ENCODE results near the gene RAP1GAP2. TPM values are rescaled to one million over a fixed set of nuclear protein-coding genes. Genes with fewer than 3 reads are reported as not detected.

Gene RAP1GAP2
- total RNA-seq, 1 donor, result 29.3 TPM

GRCh38 chr17:2851615-2852014, 55.4 kb downstream of the RAP1GAP2 start:
- H3K27me3 ChIP-seq (ENCODE audit: insufficient read depth, low read length), result peaks cover 19% of the 10 kb centered on the region
- peaks cover 58% of the 10 kb centered on the region for H3K4me1 ChIP-seq (ENCODE audit: insufficient read depth, low read length)
- H3K9me3 ChIP-seq (ENCODE audit: low read depth, low read length), result no peaks in the 10 kb centered on the region
- no peak overlapping the region for H3K4me3 ChIP-seq (ENCODE audit: low read length)

DNA sequence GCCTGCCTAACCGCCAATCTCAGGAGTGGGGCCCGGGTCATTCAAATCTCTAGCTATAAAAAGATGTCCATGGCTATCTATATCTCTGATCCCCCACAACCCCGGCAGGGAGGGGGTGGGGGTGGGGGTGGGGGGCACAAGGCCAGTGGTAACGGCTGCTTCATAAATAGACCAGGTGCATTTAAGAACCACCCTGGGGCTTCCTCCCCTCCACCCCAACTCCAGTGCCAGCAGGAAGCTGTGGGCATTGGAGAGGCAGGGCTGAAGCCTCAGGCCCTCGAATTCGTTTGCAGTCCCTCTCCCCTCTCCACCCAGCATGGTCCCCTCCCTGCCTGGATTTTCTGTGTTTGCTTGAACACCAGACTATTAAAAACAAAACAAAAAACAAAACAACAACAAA, 56.0 kb downstream of the RAP1GAP2 start:
- H3K27me3 ChIP-seq (ENCODE audit: insufficient read depth, low read length), result peaks cover 19% of the 10 kb centered on the region
- no peaks in the 10 kb centered on the region for H3K9me3 ChIP-seq (ENCODE audit: low read depth, low read length)
- peaks cover 55% of the 10 kb centered on the region for H3K4me1 ChIP-seq (ENCODE audit: insufficient read depth, low read length)
- no peak overlapping the region for H3K4me3 ChIP-seq (ENCODE audit: low read length)

GRCh38 chr17:2852729-2853282, 56.6 kb downstream of the RAP1GAP2 start:
- Histone ChIP-seq H3K27me3 (ENCODE audit: insufficient read depth, low read length) (peaks cover 19% of the 10 kb centered on the region), H3K4me3 (ENCODE audit: low read length) (peak overlapping the region; percentile 19), H3K9me3 (ENCODE audit: low read depth, low read length) (no peaks in the 10 kb centered on the region), H3K4me1 (ENCODE audit: insufficient read depth, low read length) (peaks cover 49% of the 10 kb centered on the region)

DNA sequence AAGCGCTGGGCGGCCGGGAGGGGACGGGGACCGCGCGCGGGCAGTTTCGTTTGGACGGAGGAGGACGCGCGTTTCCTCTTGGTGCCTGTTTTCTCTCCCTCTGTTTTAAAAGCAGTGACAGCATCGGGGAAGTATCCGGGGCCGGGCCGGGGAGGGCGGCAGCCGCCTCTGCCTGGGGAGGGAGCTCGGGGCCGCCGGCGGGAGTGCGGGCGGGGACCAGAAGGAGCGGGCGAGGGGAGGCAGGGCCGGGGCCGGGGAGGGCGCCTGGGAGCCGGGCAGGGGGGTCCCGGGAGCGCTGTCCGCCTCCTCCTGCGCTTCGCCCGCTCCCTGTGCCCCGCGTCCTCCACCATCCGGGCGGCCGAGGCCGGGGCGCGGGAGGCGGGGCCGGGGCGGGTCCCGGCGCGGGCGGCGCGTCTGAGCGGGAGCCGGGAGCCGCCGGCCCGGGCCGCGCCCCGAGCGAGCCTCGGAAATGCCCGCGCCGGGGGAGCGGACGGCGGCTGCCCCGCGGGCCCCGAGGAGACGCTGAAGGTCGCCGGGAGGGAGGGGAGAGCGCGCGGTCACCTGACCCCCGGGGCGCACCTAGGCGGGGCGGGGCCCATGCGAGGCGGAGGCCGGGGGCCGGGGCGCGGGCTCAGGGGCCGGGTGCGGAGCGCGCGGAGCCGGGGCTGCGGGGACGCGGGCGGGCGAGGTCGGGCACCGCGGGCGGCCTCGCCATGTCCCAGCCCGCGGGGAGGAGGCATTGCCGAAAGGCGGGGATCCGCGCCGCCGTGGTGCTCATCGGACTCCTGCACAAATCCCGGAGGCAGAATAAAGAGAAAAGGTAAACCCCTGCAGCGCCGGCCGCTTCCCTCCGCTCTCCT, 57.3 kb downstream of the RAP1GAP2 start:
- peak overlapping the region; percentile 19 for H3K4me3 ChIP-seq (ENCODE audit: low read length)
- H3K27me3 ChIP-seq (ENCODE audit: insufficient read depth, low read length), result peaks cover 19% of the 10 kb centered on the region
- H3K4me1 ChIP-seq (ENCODE audit: insufficient read depth, low read length), result peaks cover 42% of the 10 kb centered on the region
- no peaks in the 10 kb centered on the region for H3K9me3 ChIP-seq (ENCODE audit: low read depth, low read length)

DNA sequence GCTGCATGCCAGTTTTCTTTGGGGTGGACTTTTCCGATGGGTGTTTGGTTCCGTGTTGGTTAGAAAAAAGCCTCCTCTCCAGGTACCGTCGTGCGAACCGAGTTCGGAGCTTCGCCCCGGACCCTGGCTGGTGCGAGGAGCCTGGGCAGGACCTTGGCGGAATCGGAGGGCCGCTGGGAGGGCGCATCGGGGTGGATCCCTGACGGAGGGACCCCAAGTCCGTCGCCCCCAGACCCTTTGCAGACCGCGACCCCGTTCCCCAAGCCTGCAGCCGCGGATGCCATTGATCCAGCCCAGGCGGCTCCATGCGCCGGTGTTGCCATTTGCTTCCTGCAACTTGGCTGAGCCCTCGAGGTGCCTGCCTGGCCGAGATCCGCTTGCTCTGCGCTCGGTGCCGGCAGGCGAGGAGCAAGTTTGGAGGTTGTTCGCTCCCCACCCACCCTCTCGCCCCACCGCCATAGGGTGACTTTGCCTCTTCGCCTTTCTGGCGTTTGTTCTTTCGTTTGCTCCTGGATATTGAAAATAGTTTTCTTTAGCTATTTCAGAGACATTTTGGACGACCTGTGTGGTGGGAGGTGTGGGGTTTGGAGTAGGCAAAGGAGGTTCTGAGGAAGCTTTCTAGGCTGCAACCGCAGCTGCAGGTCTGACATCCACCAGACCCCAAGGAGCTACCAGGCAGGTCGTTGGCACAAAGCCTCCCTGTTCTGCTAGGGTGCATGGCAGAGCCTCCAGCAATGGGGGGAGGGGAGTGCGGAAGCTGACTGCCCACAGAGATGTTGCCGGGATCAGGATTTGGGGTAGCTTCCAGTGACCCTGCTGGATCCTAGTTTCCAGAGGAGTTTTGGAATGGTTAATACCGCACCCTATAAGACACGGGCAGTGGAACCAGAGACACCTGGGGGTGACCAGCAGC, 58.2 kb downstream of the RAP1GAP2 start:
- peaks cover 19% of the 10 kb centered on the region for H3K27me3 ChIP-seq (ENCODE audit: insufficient read depth, low read length)
- H3K4me3 ChIP-seq (ENCODE audit: low read length), result peak overlapping the region; percentile 16
- no peaks in the 10 kb centered on the region for H3K9me3 ChIP-seq (ENCODE audit: low read depth, low read length)
- H3K4me1 ChIP-seq (ENCODE audit: insufficient read depth, low read length), result peaks cover 38% of the 10 kb centered on the region

- Histone ChIP-seq H3K4me1 (ENCODE audit: insufficient read depth, low read length) (peaks cover 38% of the 10 kb centered on the region), H3K9me3 (ENCODE audit: low read depth, low read length) (no peaks in the 10 kb centered on the region), H3K27me3 (ENCODE audit: insufficient read depth, low read length) (peaks cover 19% of the 10 kb centered on the region), H3K4me3 (ENCODE audit: low read length) (no peak overlapping the region)
These were observed 58.9 kb downstream of the RAP1GAP2 start for GRCh38 chr17:2855063-2855600.

DNA sequence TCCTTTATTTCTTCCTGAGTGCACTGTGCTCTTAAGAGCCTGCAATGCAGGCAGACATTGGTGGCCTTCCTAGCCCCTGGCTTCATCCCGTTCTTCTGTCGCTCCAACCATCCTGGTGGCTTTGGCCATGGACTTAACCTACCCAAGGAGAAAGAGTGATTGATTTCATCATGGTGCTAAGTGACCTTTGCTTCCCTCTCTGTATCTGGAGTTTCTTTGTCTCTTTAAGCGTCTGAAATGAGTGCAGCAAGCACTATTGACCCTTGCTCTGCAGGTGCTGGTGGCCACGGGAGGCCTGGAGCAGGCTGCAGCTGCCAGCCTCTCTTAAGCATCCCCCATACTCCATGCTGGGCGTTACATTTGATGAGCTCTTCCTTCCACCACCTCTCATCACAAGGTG, 60.5 kb downstream of the RAP1GAP2 start:
- Histone ChIP-seq H3K9me3 (ENCODE audit: low read depth, low read length) (no peaks in the 10 kb centered on the region), H3K27me3 (ENCODE audit: insufficient read depth, low read length) (peaks cover 18% of the 10 kb centered on the region), H3K4me3 (ENCODE audit: low read length) (no peak overlapping the region), H3K4me1 (ENCODE audit: insufficient read depth, low read length) (peaks cover 32% of the 10 kb centered on the region)

DNA sequence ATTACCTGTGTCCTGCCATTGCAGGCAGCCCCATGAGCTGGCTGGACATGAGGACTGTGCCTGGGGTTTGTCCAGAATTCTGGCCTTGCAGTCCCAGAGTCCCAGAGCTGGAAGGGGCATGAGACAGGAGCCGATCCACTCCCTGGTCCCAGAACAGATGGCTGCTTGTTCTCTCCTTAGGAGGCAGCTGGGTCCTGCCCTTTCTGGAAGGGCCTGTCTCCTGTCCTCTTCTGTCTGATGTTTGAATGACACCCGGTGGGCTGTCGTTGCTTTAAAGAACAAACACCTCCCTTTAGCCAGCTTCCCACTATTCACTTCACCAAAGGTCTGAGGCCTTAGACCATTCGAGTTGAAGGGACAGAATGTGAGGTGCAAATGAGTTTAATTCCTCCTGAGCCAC, 63.8 kb downstream of the RAP1GAP2 start:
- Histone ChIP-seq H3K9me3 (ENCODE audit: low read depth, low read length) (no peaks in the 10 kb centered on the region), H3K4me1 (ENCODE audit: insufficient read depth, low read length) (peaks cover 7% of the 10 kb centered on the region), H3K4me3 (ENCODE audit: low read length) (no peak overlapping the region), H3K27me3 (ENCODE audit: insufficient read depth, low read length) (peaks cover 6% of the 10 kb centered on the region)

DNA sequence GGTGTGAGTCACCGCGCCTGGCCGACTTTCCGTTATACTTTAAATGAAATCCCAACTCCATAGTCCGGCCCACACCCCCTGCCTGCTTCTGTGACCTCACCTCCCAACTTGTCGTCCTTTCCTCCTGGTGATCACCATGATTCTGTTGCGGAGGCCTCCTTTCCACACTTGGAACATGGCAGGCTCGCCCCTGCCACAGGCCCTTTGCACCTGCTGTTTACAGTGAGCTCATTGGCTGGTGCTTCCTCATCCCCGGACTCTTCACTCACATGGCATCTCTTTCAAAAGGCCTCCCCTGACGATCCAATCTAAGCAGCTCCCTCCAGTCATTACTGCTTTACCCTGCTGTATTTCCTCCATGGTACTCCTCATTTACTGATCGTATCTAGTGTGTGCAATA, 64.6 kb downstream of the RAP1GAP2 start:
- peaks cover 5% of the 10 kb centered on the region for H3K4me1 ChIP-seq (ENCODE audit: insufficient read depth, low read length)
- H3K9me3 ChIP-seq (ENCODE audit: low read depth, low read length), result no peaks in the 10 kb centered on the region
- peaks cover 3% of the 10 kb centered on the region for H3K27me3 ChIP-seq (ENCODE audit: insufficient read depth, low read length)
- H3K4me3 ChIP-seq (ENCODE audit: low read length), result no peak overlapping the region

GRCh38 chr17:2862197-2862596, 66.0 kb downstream of the RAP1GAP2 start:
- H3K9me3 ChIP-seq (ENCODE audit: low read depth, low read length), result no peaks in the 10 kb centered on the region
- H3K27me3 ChIP-seq (ENCODE audit: insufficient read depth, low read length), result no peaks in the 10 kb centered on the region
- no peaks in the 10 kb centered on the region for H3K4me1 ChIP-seq (ENCODE audit: insufficient read depth, low read length)
- H3K4me3 ChIP-seq (ENCODE audit: low read length), result no peak overlapping the region

- no peak overlapping the region for H3K4me3 ChIP-seq (ENCODE audit: low read length)
- no peaks in the 10 kb centered on the region for H3K27me3 ChIP-seq (ENCODE audit: insufficient read depth, low read length)
- H3K9me3 ChIP-seq (ENCODE audit: low read depth, low read length), result no peaks in the 10 kb centered on the region
- H3K4me1 ChIP-seq (ENCODE audit: insufficient read depth, low read length), result no peaks in the 10 kb centered on the region
These were observed 67.0 kb downstream of the RAP1GAP2 start for GRCh38 chr17:2863204-2863603.

- no peaks in the 10 kb centered on the region for H3K4me1 ChIP-seq (ENCODE audit: insufficient read depth, low read length)
- H3K4me3 ChIP-seq (ENCODE audit: low read length), result no peak overlapping the region
- no peaks in the 10 kb centered on the region for H3K9me3 ChIP-seq (ENCODE audit: low read depth, low read length)
- no peaks in the 10 kb centered on the region for H3K27me3 ChIP-seq (ENCODE audit: insufficient read depth, low read length)
These were observed 69.0 kb downstream of the RAP1GAP2 start for GRCh38 chr17:2865228-2865627.

GRCh38 chr17:2867441-2868424, 71.5 kb downstream of the RAP1GAP2 start:
- Histone ChIP-seq H3K27me3 (ENCODE audit: insufficient read depth, low read length) (no peaks in the 10 kb centered on the region), H3K4me1 (ENCODE audit: insufficient read depth, low read length) (no peaks in the 10 kb centered on the region), H3K4me3 (ENCODE audit: low read length) (no peak overlapping the region), H3K9me3 (ENCODE audit: low read depth, low read length) (no peaks in the 10 kb centered on the region)

DNA sequence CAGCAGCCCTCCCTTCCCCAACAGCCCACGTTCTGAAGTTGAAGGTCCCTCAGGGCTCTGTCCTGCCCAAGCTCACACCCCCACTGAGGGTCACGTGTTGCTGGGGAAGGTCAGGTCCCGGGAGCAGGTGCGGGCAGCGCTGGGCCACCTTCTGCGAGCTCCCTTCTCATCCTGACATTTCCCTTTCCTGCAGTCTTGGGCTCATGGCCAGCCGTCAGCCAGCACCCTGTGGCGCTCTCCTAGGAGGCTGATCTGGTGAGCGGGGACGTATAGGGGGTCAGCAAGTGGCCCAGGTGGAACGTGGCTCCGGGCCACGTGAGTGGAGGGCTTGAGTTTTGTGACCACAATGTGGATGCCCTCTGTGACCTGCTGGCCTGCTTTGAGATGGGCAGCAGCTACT, 73.4 kb downstream of the RAP1GAP2 start:
- Histone ChIP-seq H3K27me3 (ENCODE audit: insufficient read depth, low read length) (no peaks in the 10 kb centered on the region), H3K4me1 (ENCODE audit: insufficient read depth, low read length) (no peaks in the 10 kb centered on the region), H3K9me3 (ENCODE audit: low read depth, low read length) (no peaks in the 10 kb centered on the region), H3K4me3 (ENCODE audit: low read length) (no peak overlapping the region)

All from mononuclear cell (primary cell).